Keratinocyte (primary cell): Measurements from ENCODE around the gene CCDC15. TPM values are rescaled to one million over a fixed set of nuclear protein-coding genes. Genes with fewer than 3 reads are reported as not detected.

Source experiments
- DNase-seq: peaks from one replicate; pipeline ENCODE4 v3.0.0-alpha.2; 2011; ENCODE audit warnings: low read depth, missing footprints, low spot score
- FAIRE-seq: peaks from 2 replicates; lab custom pipeline; 2011; peaks lifted over from hg19 to GRCh38; lab: Jason Lieb, UNC
- H2AFZ ChIP-seq: 2 replicates; pipeline ENCODE4 v1.6.0; 2012; ENCODE audit warnings: low read length, control low read depth, inconsistent platforms; ENCODE audit not compliant: control insufficient read depth
- H3K27ac ChIP-seq: 2 replicates; pipeline ENCODE4 v1.5.1; 2011; ENCODE audit warnings: low read length; ENCODE audit not compliant: control insufficient read depth, insufficient read depth
- H3K27me3 ChIP-seq: 3 replicates; pipeline ENCODE4 v1.6.0; 2011; ENCODE audit warnings: low read length; ENCODE audit not compliant: control insufficient read depth, insufficient read depth; ENCODE audit errors: extremely low read depth
- H3K36me3 ChIP-seq, 2 experiments: 2 replicates in 1 of 2; 3 replicates in 1 of 2; pipeline ENCODE4 v1.5.1; 2011; ENCODE audit warnings: low read length in 2 of 2, mild to moderate bottlenecking in 1 of 2; ENCODE audit not compliant: control insufficient read depth in 2 of 2, insufficient read depth in 2 of 2; ENCODE audit errors: extremely low read depth in 1 of 2
- H3K4me1 ChIP-seq: 3 replicates; pipeline ENCODE4 v1.5.1; 2011; ENCODE audit warnings: low read length; ENCODE audit not compliant: control insufficient read depth, insufficient read depth; ENCODE audit errors: extremely low read depth
- H3K4me2 ChIP-seq: 3 replicates; pipeline ENCODE4 v1.6.0; 2011; ENCODE audit warnings: low read depth, low read length; ENCODE audit not compliant: control insufficient read depth, insufficient read depth; ENCODE audit errors: extremely low read depth
- H3K4me3 ChIP-seq, 3 experiments: fragments of 200-600 bp in 1 of 3; sonication (generic) in 1 of 3; 2 replicates in 2 of 3; 3 replicates in 1 of 3; pipeline ENCODE4 v1.5.1; 2011 to 2016; ENCODE audit warnings: low read length in 3 of 3, mild to moderate bottlenecking in 3 of 3, control low read depth in 2 of 3, inconsistent platforms in 1 of 3, low read depth in 1 of 3, mixed read lengths in 1 of 3, mixed run types in 1 of 3, moderate library complexity in 1 of 3; ENCODE audit not compliant: control insufficient read depth in 2 of 3, insufficient read depth in 2 of 3; ENCODE audit errors: extremely low read depth in 1 of 3
- H3K79me2 ChIP-seq: 2 replicates; pipeline ENCODE4 v1.6.0; 2012; ENCODE audit warnings: low read length; ENCODE audit not compliant: control insufficient read depth, insufficient read depth
- H3K9ac ChIP-seq: 3 replicates; pipeline ENCODE4 v1.6.0; 2011; ENCODE audit warnings: low read length; ENCODE audit not compliant: control insufficient read depth, insufficient read depth; ENCODE audit errors: extremely low read depth
- H3K9me1 ChIP-seq: 3 replicates; pipeline ENCODE4 v1.6.0; 2011; ENCODE audit warnings: low read length; ENCODE audit not compliant: control insufficient read depth, insufficient read depth; ENCODE audit errors: extremely low read depth
- H3K9me3 ChIP-seq: 2 replicates; pipeline ENCODE4 v1.5.1; 2012; ENCODE audit warnings: low read depth, low read length; ENCODE audit not compliant: control insufficient read depth
- H4K20me1 ChIP-seq: 3 replicates; pipeline ENCODE4 v1.6.0; 2011; ENCODE audit warnings: low read length; ENCODE audit not compliant: control insufficient read depth, insufficient read depth; ENCODE audit errors: extremely low read depth
- EZH2 ChIP-seq: IDR thresholded peaks from one replicate; pipeline ENCODE4 v1.6.1; 2012; ENCODE audit warnings: inconsistent platforms, mild to moderate bottlenecking, low read length, moderate library complexity
- dilution Hi-C: fragments of 300-500 bp; cut with MboI; formaldehyde crosslinking; loops from one replicate; pipeline ENCODE4 v1.7.0; 2020; ENCODE audit warnings: low sequenced_read_pairs; ENCODE audit not compliant: extremely low pct_ligation_motif_present
- polyA plus RNA-seq, 5 experiments: library from polyadenylated mRNA; depleted of rRNA in 3 of 5; stranded (reverse) in 3 of 5; stranded (forward) in 1 of 5; unstranded in 1 of 5; fragments of >200 nt; gene quantifications; 1 replicate in 1 of 5; 2 replicates in 3 of 5; 3 replicates in 1 of 5; pipeline versions ENCODE4 v1.2.1 to v1.2.3, GENCODE V29; 2011 to 2012; ENCODE audit warnings: missing spikeins in 2 of 5, low read depth in 1 of 5, low replicate concordance in 1 of 5
- TF ChIP-seq, protein P1 (sequence below), 3 experiments: IDR thresholded peaks in 1 of 3; conservative IDR thresholded peaks in 1 of 3; optimal IDR thresholded peaks in 1 of 3; 2 replicates in 2 of 3; 3 replicates in 1 of 3; pipeline versions ENCODE3 to v1.5.1; 2011; ENCODE audit warnings: low read length in 3 of 3, mild to moderate bottlenecking in 3 of 3, moderate library complexity in 2 of 3, control low read depth in 1 of 3, inconsistent platforms in 1 of 3; ENCODE audit not compliant: insufficient read depth in 2 of 3; ENCODE audit errors: extremely low read depth in 1 of 3

Gene CCDC15
- polyA plus RNA-seq, 1 donor (not counting 4 experiments of a cell fraction or from before 2014, with no cell fraction given) = 2.0 TPM

DNA sequence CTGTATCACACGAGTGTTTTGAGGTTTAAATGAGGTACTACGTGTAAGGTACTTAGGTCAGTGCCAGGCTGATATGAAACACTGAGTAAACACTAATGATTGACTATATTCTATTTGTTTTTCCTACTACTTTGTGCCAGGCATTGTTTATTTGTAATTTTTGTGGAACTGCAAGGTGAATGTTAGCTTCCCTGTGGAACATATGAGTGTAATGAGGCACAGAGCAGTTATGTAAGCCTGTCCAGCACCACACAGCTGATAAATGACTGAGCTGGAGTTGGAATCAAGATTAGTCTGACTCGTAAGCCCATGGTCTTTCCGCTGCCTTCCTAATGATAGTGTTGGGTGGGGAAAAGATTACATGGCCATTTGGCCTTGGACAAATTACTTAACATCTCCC is 115.0 kb downstream of the CCDC15 start:
- FAIRE-seq (no peak), DNase-seq (no peak)
- Histone ChIP-seq H3K36me3 (no peaks in the 10 kb centered on the region), H3K4me1 (peaks cover 24% of the 10 kb centered on the region), H3K27ac (no peak overlapping the region), H3K4me3 (no peak overlapping the region), H4K20me1 (no peaks in the 10 kb centered on the region), H3K79me2 (no peaks in the 10 kb centered on the region), H3K9ac (no peak overlapping the region), H3K27me3 (no peaks in the 10 kb centered on the region), H3K9me3 (no peaks in the 10 kb centered on the region), H3K4me2 (no peak overlapping the region), H3K9me1 (no peaks in the 10 kb centered on the region), H2AFZ (no peak overlapping the region)
- TF ChIP-seq EZH2 = no peak
- TF ChIP-seq, protein P1, sequence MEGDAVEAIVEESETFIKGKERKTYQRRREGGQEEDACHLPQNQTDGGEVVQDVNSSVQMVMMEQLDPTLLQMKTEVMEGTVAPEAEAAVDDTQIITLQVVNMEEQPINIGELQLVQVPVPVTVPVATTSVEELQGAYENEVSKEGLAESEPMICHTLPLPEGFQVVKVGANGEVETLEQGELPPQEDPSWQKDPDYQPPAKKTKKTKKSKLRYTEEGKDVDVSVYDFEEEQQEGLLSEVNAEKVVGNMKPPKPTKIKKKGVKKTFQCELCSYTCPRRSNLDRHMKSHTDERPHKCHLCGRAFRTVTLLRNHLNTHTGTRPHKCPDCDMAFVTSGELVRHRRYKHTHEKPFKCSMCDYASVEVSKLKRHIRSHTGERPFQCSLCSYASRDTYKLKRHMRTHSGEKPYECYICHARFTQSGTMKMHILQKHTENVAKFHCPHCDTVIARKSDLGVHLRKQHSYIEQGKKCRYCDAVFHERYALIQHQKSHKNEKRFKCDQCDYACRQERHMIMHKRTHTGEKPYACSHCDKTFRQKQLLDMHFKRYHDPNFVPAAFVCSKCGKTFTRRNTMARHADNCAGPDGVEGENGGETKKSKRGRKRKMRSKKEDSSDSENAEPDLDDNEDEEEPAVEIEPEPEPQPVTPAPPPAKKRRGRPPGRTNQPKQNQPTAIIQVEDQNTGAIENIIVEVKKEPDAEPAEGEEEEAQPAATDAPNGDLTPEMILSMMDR (optimal IDR thresholded peaks at IDR 0.05 in 1 of 3, IDR thresholded peaks at IDR 0.05 in 1 of 3, conservative IDR thresholded peaks at IDR 0.05 in 1 of 3; ENCODE audit: extremely low read depth in 1 of 3, insufficient read depth in 2 of 3, low read length in 3 of 3) = no peak
- dilution Hi-C loops = no loop called here

DNA sequence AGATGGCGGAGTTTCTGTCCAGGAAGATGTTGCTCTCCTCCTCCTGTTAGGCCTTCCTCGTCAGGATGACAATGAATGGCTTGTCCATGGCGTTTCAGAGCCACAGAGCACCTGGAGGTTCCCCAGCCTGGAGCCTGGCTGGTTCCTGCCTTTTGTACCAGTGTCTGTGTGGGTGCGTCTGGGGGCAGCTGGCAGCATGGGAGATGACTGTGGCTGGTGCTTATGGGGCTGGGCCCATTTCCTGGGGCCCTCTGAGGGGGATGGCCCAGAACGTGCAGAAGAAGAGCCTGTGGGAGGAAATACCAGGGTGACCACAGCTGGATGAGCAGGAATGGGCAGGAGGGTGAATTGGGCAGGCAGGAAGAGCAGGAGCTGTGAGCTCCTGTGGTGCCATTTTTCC is 115.8 kb downstream of the CCDC15 start:
- H3K27me3 ChIP-seq = no peaks in the 10 kb centered on the region
- no peaks in the 10 kb centered on the region for H4K20me1 ChIP-seq
- H3K9ac ChIP-seq = peak overlapping the region; percentile 14
- H3K79me2 ChIP-seq = no peaks in the 10 kb centered on the region
- H3K27ac ChIP-seq = peak overlapping the region; percentile 62
- no peak overlapping the region for H3K4me3 ChIP-seq
- peaks cover 22% of the 10 kb centered on the region for H3K4me1 ChIP-seq
- dilution Hi-C loops = no loop called here
- H3K9me3 ChIP-seq = no peaks in the 10 kb centered on the region
- peak overlapping the region; percentile 66 for H2AFZ ChIP-seq
- H3K36me3 ChIP-seq = no peaks in the 10 kb centered on the region
- peak overlapping the region; percentile 52 for H3K4me2 ChIP-seq
- no peak for TF ChIP-seq EZH2
- no peak for DNase-seq
- no peaks in the 10 kb centered on the region for H3K9me1 ChIP-seq
- FAIRE-seq = peak; percentile 81

DNA sequence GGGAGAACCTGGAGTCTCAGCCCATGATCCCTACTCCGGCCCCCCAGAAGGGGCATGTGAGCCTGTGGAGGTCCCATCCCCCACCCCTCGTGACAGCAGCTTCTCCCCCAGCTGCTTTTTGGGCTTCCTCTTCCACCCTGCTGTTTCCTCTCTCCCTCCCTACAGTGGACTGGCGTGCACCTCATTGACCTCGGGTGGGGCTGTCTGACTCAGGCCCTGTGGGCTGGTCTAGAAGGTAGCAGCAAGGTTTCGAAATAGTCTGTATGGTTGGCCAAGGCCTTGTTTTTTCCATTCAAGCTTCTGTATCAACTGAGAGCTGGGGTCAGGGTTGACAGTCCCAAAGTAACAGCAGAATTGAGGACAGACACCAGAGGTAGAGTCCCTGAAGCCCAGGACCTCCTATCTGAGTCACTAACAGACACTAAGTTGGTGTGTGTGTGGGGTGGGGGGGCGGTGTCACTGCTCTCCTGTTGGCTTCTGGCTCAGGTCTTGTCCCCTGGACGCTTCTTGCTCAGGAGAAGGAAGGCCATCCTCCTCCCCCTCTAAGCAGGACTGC is 116.8 kb downstream of the CCDC15 start:
- DNase-seq = peak; percentile 45
- dilution Hi-C loops = no loop called here
- Histone ChIP-seq H4K20me1 (no peaks in the 10 kb centered on the region), H3K36me3 (no peaks in the 10 kb centered on the region), H3K9me3 (no peaks in the 10 kb centered on the region), H3K27ac (peak overlapping the region; percentile 62), H3K79me2 (no peaks in the 10 kb centered on the region), H3K4me2 (peak overlapping the region; percentile 52), H3K9me1 (no peaks in the 10 kb centered on the region), H3K4me3 (no peak overlapping the region), H3K27me3 (no peaks in the 10 kb centered on the region), H2AFZ (peak overlapping the region; percentile 44), H3K9ac (peak overlapping the region; percentile 35), H3K4me1 (peaks cover 29% of the 10 kb centered on the region)
- TF ChIP-seq, protein P1 (optimal IDR thresholded peaks at IDR 0.05 in 1 of 3, IDR thresholded peaks at IDR 0.05 in 1 of 3, conservative IDR thresholded peaks at IDR 0.05 in 1 of 3; ENCODE audit: extremely low read depth in 1 of 3, insufficient read depth in 2 of 3, low read length in 3 of 3) = no peak
- no peak for TF ChIP-seq EZH2
- peak; percentile 81 for FAIRE-seq
